ENCODE results near the gene RARG. TPM values are rescaled to one million over a fixed set of nuclear protein-coding genes. Genes with fewer than 3 reads are reported as not detected.

RARG gene
- total and polyA plus RNA-seq, 2 of the 4 experiments (the other 2 are of a cell fraction): 7.9 to 30.9 TPM

GRCh38 chr12:53180220-53180930 lies 51.6 kb downstream of the RARG start, which contains the start of the genes CSAD and ZNF740:
TSS of gene CSAD (minus strand) at chr12:53180925. CDS start at chr12:53173470, 7,455 bp downstream.
TSS of gene ZNF740 (plus strand) at chr12:53180722. CDS start at chr12:53181984, 1,262 bp downstream.
- 0% methylated on average over 21 of the region's 70 CpGs; no CpG with 5 or more reads in 1 of the 2 experiments for WGBS, 2 experiments (ENCODE audit: extremely low coverage in 2 of 2, insufficient read length in 1 of 2)
- DNase-seq: peak; percentile 97

More at GRCh38 chr12:53180220-53180930, 51.6 kb downstream of the RARG start, which contains the start of the genes CSAD and ZNF740:
- H4K20me1 ChIP-seq (ENCODE audit: insufficient read depth, low read length): peaks cover 21% of the 10 kb centered on the region; the same call in 1 of the 2 replicates
- H2AFZ ChIP-seq (replicated peaks; ENCODE audit: low read length, poor library complexity): peak within 1 kb of the TSS; percentile 99
- peak within 1 kb of the TSS; percentile 98 for H3K23ac ChIP-seq (ENCODE audit: low read depth, low read length)
- peak within 1 kb of the TSS; percentile 89 for H3K27ac ChIP-seq (ENCODE audit: insufficient read depth, low read length)
- peaks cover 21% of the 10 kb centered on the region for H3K36me3 ChIP-seq (ENCODE audit: control insufficient read depth, insufficient read depth, low read length)
- ATAC-seq (ENCODE audit: low read depth): peak; percentile 95
- H3K4me2 ChIP-seq (ENCODE audit: low read depth, low read length): peak within 1 kb of the TSS; percentile 94
- peak within 1 kb of the TSS; percentile 97 for H2AK9ac ChIP-seq (replicated peaks; ENCODE audit: low read depth, low read length, poor library complexity)
- H4K5ac ChIP-seq (ENCODE audit: low read depth, low read length): peak within 1 kb of the TSS; percentile 75
- H3K4ac ChIP-seq (ENCODE audit: low read depth, low read length): peak within 1 kb of the TSS; percentile 99
- H3K56ac ChIP-seq (ENCODE audit: extremely low read depth, insufficient read depth, low read length): peak within 1 kb of the TSS; percentile 88
- H3K18ac ChIP-seq (ENCODE audit: low read depth, low read length): peak within 1 kb of the TSS; percentile 78
- peaks cover 17% of the 10 kb centered on the region for H3K4me1 ChIP-seq (ENCODE audit: control insufficient read depth, insufficient read depth, low read length)
- H3K4me3 ChIP-seq (ENCODE audit: insufficient read depth, low read depth, low read length): peak within 1 kb of the TSS; percentile 75
- peaks cover 12% of the 10 kb centered on the region for H3K9me1 ChIP-seq (ENCODE audit: insufficient read depth, low read length)
- H2BK15ac ChIP-seq (ENCODE audit: low read depth, low read length): peak within 1 kb of the TSS; percentile 4; the same call in 2 of the 3 replicates
- peak within 1 kb of the TSS; percentile 60 for H2BK120ac ChIP-seq (ENCODE audit: low read depth, low read length)
- H4K91ac ChIP-seq (ENCODE audit: insufficient read depth, low read depth, low read length): peak within 1 kb of the TSS; percentile 93
- H3K14ac ChIP-seq (replicated peaks; ENCODE audit: low read depth, low read length): peak within 1 kb of the TSS; percentile 99
- H2BK5ac ChIP-seq (ENCODE audit: low read depth, low read length, poor library complexity, severe bottlenecking): peak within 1 kb of the TSS; percentile 93
- H3K9me3 ChIP-seq (ENCODE audit: control insufficient read depth, insufficient read depth, low read length): no peaks in the 10 kb centered on the region
- H2BK20ac ChIP-seq (ENCODE audit: low read depth, low read length): no peak within 1 kb of the TSS
- peak within 1 kb of the TSS; percentile 72 for H2AK5ac ChIP-seq (ENCODE audit: low read depth, low read length)
- POLR2A ChIA-PET (ENCODE audit: unreplicated experiment): interaction anchor here (0.7 to 1.3 kb wide), 4 partner anchors 12 to 132 kb away, joined by 3 to 10 read pairs (median 4); partner anchors contain the start of gene SPRYD3
- dilution Hi-C loops (cut with HindIII; ENCODE audit: low sequenced_read_pairs, unreplicated experiment): no loop called here
- H3K79me1 ChIP-seq (ENCODE audit: low read depth in 1 of 2, low read length in 2 of 2): peaks cover 33 to 58% of the 10 kb centered on the region in 2 experiments
- intact Hi-C loops (cut with micrococcal nuclease): loop anchor here (2.0 kb wide), 2 partner anchors 82 to 102 kb away; partner anchors contain the start of gene SPRYD3
- H3K9ac ChIP-seq (ENCODE audit: low read depth, low read length): peak within 1 kb of the TSS; percentile 91
- CTCF ChIA-PET: interaction anchor here (1.2 to 2.3 kb wide), 2 partner anchors 17 to 141 kb away, joined by 3 to 10 read pairs; partner anchors contain the start of gene AAAS
- H4K8ac ChIP-seq (ENCODE audit: low read depth in 2 of 2, low read length in 2 of 2): peak within 1 kb of the TSS; percentile 98
- BruUV-seq (replicated peaks): no TSS peak
- in situ Hi-C loops (cut with MboI; ENCODE audit: low sequenced_read_pairs): no loop called here
- TF ChIP-seq RCOR1 (IDR thresholded peaks at IDR 0.05; ENCODE audit: insufficient replicate concordance, low read length) (no peak), POLR2A (IDR thresholded peaks at IDR 0.05; ENCODE audit: low read depth, low read length) (peak; percentile 65; the same call in 1 of the 2 replicates), BHLHE40 (IDR thresholded peaks at IDR 0.05; ENCODE audit: low read depth, low read length) (peak; percentile 4; the same call in 1 of the 2 replicates), MXI1 (IDR thresholded peaks at IDR 0.05; ENCODE audit: borderline replicate concordance, low read depth, low read length) (peak; percentile 76), RFX5 (IDR thresholded peaks at IDR 0.05; ENCODE audit: low read depth, low read length) (no peak), MAZ (IDR thresholded peaks at IDR 0.05; ENCODE audit: borderline replicate concordance, low read depth, low read length) (peak; percentile 96), FOS (IDR thresholded peaks at IDR 0.05; ENCODE audit: low read depth, low read length) (0 out of 2 replicates have a peak, but pooled peaks have one; percentile 27)
- no peaks in the 10 kb centered on the region for H3K27me3 ChIP-seq (ENCODE audit: control insufficient read depth, insufficient read depth, low read length)
